Left lobe of liver (tissue), 2 donors: ENCODE results near the gene MAD1L1. TPM values are rescaled to one million over a fixed set of nuclear protein-coding genes. Genes with fewer than 3 reads are reported as not detected.

Experiments
- ATAC-seq: fragments of 200-7000 bp; cut with Tn5 transposase; one replicate; pipeline ENCODE4 v1.9.1; 2020; ENCODE audit warnings: mild to moderate bottlenecking, moderate library complexity
- DNase-seq: peaks from one replicate; pipeline ENCODE4 v3.0.0-alpha.2; 2020; ENCODE audit warnings: low spot score
- total RNA-seq: library from RNA; stranded (reverse); gene quantifications from one replicate; pipeline ENCODE4 v1.2.1, GENCODE V29; 2021
- donor health status: DM: no; HTN: no; CAD: no; lungs with moderate emphysema.
- donor health status: DM: no; HTN: yes; CAD: no.

The MAD1L1 gene
- total RNA-seq, 1 donor from 2014 or later: 24.9 TPM

- no peak for DNase-seq
- no peak for ATAC-seq
These were observed 50.3 kb downstream of the MAD1L1 start for GRCh38 chr7:2182461-2182860.

GRCh38 chr7:2181077-2181854 is 51.5 kb downstream of the MAD1L1 start:
- ATAC-seq (no peak), DNase-seq (no peak)

- ATAC-seq: no peak
- DNase-seq: no peak
These were observed 52.7 kb downstream of the MAD1L1 start for GRCh38 chr7:2180081-2180480.

GRCh38 chr7:2175514-2175913 is 57.2 kb downstream of the MAD1L1 start:
- DNase-seq: no peak
- ATAC-seq: peak; percentile 36

GRCh38 chr7:2175091-2175490 is 57.7 kb downstream of the MAD1L1 start:
- ATAC-seq (no peak), DNase-seq (no peak)

- DNase-seq (no peak), ATAC-seq (no peak)
These were observed 59.4 kb downstream of the MAD1L1 start for GRCh38 chr7:2173189-2173827.

GRCh38 chr7:2172311-2173188 is 60.2 kb downstream of the MAD1L1 start:
- ATAC-seq: peak; percentile 37
- DNase-seq: no peak

GRCh38 chr7:2171855-2172254 is 60.9 kb downstream of the MAD1L1 start:
- ATAC-seq (no peak), DNase-seq (no peak)

- ATAC-seq (no peak), DNase-seq (no peak)
These were observed 61.9 kb downstream of the MAD1L1 start for GRCh38 chr7:2170576-2171521.

GRCh38 chr7:2169923-2170575 is 62.7 kb downstream of the MAD1L1 start:
- no peak for DNase-seq
- ATAC-seq: no peak

- DNase-seq (no peak), ATAC-seq (no peak)
These were observed 64.0 kb downstream of the MAD1L1 start for GRCh38 chr7:2168615-2169311.

GRCh38 chr7:2166625-2167280 is 66.0 kb downstream of the MAD1L1 start:
- ATAC-seq (no peak), DNase-seq (no peak)

GRCh38 chr7:2165610-2166594 is 66.8 kb downstream of the MAD1L1 start:
- ATAC-seq (no peak), DNase-seq (no peak)

- no peak for ATAC-seq
- no peak for DNase-seq
These were observed 67.5 kb downstream of the MAD1L1 start for GRCh38 chr7:2165239-2165609.

- no peak for DNase-seq
- no peak for ATAC-seq
These were observed 68.1 kb downstream of the MAD1L1 start for GRCh38 chr7:2164646-2165045.

GRCh38 chr7:2163600-2164555 is 68.9 kb downstream of the MAD1L1 start:
- no peak for DNase-seq
- no peak for ATAC-seq
